Renal cortex interstitium (tissue), 11 donors: Measurements from ENCODE around the gene SLC25A41. TPM values are rescaled to one million over a fixed set of nuclear protein-coding genes. Genes with fewer than 3 reads are reported as not detected.
"Not testable (repeated sequence)": the region's sequence is repeated elsewhere in the genome, so short reads cannot be mapped to it uniquely, and the experiment has no call there.

Experiments used
- DNase-seq, 11 donors: peaks; one replicate each; pipeline ENCODE4 v3.0.0-alpha.2; 2013; ENCODE audit warnings: low read depth in 9 of 11, low spot score in 4 of 11; ENCODE audit errors: extremely low read depth in 1 of 11
- polyA plus RNA-seq, 3 donors: library from polyadenylated mRNA; unstranded; fragments of 120-200 nt; gene quantifications; one replicate each; pipeline ENCODE4 v1.2.1, GENCODE V29; 2013; ENCODE audit not compliant: insufficient read length in 3 of 3

Gene SLC25A41
- polyA plus RNA-seq, 3 donors, result 0.50 to 2.0 (median 1.6) TPM

GRCh38 chr19:6414793-6415590, 18.6 kb downstream of the SLC25A41 start:
- no peak for DNase-seq

GRCh38 chr19:6413721-6414643, 19.6 kb downstream of the SLC25A41 start:
- no peak for DNase-seq

DNA sequence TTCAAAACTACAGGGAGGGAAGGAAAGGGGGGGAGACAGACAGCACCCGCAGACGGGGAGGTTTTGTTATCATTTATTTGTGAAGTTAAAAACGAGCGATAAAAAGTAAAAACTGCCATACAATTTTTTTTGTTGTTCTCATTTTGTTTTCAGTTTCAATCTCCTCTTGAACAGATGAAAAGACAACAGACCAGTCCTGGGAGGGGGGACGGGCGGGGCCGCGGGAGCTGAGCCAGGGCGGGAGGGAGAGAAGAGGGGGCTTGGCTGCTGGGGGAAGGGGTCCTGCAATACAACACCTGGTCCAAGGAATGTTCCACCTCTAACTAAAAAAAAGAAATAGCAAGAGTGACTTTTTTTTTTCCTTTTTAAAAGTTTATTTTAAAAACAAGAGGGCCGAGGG, 20.3 kb downstream of the SLC25A41 start:
- no peak for DNase-seq

GRCh38 chr19:6412447-6413091, 21.0 kb downstream of the SLC25A41 start:
- DNase-seq, result no peak

DNA sequence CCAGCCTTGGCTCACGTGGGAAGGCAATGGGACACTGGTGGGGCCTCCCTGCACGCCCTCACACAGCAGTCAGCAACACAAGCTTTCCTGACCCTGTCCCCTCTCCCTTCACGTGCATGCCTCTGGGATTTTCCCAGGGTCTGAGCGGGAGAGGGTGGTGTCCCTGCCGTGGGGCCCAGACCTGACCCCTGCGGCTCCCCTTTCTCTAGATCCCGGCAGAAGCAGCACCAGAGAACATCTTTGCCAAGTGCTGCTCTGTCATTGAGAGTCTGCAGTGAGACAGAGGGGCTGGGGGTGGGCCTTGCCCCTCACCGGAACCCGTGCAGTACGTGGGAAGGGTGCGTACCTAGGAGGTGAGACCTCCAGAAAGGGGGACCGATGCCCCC, 21.5 kb downstream of the SLC25A41 start:
- DNase-seq, result no peak

GRCh38 chr19:6409346-6409745, 24.2 kb downstream of the SLC25A41 start:
- no peak for DNase-seq

GRCh38 chr19:6406401-6406800, 27.2 kb downstream of the SLC25A41 start:
- DNase-seq, result no peak

GRCh38 chr19:6402837-6403608, 30.5 kb downstream of the SLC25A41 start:
- peak in 3 of 11 donors; percentile 58 to 74 (median 68) for DNase-seq

DNA sequence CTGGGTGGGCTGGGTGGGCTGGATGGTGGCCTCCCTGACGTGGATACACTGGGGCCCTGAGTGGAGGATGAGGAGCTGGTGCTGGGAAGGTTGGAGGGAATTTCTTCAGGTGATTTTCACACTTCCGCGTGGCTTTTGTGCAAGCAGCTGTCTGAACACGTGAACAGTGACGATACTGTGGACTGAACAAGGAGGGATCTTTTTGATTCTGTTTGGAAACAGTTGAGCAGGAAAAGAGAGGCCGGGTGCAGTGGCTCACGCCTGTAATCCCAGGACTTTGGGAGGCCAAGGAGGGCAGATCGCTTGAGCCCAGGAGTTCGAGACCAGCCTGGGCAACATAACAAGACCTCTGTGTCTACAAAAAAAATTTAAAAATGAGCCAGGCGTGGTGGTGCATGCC, 31.5 kb downstream of the SLC25A41 start:
- no peak for DNase-seq

DNA sequence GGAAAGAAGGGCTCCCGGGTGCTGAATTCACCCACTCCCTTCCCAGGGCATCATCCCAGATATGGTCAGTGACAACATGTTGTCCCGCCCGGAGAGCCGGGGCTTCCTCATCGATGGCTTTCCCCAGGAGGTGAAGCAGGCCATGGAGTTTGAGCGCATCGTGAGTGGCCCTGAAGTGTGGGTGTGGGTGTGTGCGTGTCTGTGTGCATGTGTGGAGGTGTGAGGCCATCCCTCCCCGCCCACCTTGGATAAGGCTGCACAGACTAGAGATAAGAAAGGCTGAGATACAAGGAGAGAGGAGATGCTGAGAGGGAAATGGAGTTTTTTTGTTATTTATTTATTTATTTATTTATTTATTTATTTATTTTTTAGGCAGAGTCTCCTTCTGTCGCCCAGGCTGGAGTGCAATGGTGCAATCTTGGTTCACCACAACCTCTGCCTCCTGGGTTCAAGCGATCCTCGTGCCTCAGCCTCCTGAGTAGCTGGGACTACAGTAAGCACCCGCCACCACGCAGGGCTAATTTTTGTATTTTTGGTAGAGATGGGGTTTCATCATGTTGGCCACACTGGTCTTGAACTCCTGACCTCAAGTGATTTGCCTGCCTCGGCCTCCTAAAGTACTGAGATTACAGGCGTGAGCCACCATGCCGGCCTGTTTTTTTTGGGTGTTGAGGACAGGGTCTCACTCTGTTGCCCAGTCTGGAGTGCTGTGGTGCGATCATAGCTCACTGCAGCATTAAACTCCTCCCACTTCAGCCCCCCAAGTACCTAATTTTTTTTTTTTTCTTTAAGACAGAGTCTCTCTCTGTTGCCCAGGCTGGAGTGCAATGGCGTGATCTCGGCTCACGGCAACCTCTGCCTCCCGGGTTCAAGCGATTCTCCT, 33.3 kb downstream of the SLC25A41 start:
- DNase-seq, result not testable (repeated sequence)

GRCh38 chr19:6396305-6396704, 37.3 kb downstream of the SLC25A41 start:
- no peak for DNase-seq

DNA sequence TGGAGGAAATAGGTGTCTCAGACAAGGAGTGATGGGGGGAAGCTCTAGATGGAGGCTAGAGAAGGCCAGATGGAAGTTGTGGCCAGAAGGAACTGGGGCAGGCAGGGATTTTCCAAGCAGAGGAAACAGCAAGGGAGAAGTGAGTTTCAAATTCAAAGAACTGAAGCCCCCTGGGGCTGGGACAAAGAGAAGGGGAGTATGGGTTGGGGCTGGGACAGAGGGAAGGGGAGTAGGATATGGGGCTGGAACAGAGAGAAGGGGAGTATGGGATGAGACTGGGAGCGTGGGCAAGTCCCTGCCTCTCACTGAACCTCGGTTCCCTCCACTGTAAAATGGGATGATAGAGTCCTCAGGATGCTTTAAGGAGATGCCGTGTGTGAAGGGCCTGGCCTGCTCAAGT, 38.7 kb downstream of the SLC25A41 start:
- DNase-seq, result no peak

DNA sequence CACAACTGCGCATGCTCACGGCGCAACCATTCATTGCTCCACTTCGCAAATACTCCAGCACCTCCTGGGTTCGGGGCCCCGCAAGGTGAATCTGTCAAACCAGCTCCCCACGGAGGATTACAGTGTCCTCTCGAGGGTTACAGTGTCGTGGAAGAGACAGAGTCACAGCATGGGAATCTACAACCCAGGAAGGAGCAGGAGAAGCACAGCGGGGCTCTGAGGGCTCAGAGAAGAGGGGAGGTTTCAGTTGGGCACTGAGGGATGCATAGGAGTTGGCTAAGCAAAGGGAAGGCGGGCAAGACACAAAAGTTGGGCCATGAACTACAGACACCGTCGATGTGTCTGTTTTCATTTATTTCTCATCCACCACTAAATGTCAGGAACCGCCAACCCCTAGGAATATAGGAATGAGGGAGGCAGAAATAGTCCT, 39.6 kb downstream of the SLC25A41 start:
- DNase-seq, result no peak

DNA sequence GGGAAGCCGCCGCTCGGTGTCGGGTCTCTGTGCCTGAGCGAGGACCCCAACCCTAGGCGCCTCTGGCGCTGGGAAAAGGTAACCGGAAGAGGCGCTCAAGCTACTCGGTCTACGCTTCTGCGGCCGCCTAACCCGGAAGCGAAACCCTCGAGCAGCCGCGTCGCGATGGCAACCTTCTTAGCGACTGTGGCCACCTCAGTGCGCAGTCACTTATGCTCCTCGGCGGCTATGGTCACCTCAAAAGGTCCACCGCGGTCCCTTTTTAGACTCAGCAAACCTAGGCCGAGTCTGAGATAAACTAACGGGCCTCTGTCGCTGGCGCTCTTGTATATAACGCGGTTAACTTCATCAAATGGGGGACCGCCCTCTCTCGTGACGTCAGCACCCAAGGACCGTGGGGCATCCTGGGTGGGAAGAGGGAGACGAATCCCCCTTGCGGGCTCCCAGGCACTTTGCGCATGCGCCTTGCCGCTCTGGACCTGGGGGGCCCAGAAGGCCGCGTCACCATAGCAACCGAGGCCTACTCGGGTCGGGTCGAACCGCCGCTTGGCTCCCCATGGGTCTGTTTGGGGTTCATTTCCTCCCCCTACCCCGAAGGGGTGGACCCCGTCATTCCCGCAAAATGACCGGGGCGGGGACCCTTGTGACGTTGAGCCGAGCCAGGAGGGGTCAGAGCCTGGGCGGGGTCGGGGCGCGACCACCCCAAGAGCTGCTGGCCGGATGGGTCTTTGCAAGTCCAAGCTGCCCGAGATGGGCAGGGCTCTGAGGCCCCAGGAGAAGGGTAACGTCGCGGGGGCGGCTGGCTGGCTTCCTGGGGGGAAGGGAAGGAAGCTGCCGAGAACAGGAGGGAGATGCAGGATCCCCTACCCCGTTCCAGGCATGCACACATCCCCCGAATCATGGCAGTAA, 40.2 kb downstream of the SLC25A41 start, which contains the start of gene GTF2F1:
Gene GTF2F1 (minus strand): TSS at position 91 of the 909 bp plus-strand sequence. CDS start 169 bp downstream, outside the sequence.
- DNase-seq, result peak; percentile 87 to 98 (median 95)

GRCh38 chr19:6392221-6393073, 41.1 kb downstream of the SLC25A41 start:
- no peak for DNase-seq

- no peak for DNase-seq
Observed at GRCh38 chr19:6387372-6387771, 46.2 kb downstream of the SLC25A41 start.
